Measurements from ENCODE around the gene LMOD2.
"Not testable (repeated sequence)": the region's sequence is repeated elsewhere in the genome, so short reads cannot be mapped to it uniquely, and the experiment has no call there.

Gene LMOD2

DNA sequence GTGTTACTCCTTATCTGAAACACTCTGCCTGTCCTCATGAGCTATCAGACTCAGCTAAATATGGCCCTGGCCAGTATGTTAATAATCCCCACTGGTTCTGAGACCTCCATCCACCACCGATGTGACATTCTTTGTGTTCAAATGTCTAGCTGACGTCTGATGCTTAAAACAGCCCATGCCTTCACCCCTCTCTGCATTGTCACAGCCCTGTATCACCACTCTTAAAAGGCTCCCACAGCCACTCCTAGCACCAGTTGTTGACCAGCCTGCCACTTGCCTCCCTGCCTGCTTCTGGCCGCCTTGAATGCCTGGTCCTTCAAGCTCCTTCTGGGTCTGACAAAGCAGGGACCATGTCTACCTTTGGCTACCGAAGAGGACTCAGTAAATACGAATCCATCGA lies at the start of gene LMOD2:
Gene LMOD2, plus strand, starts transcription at position 253 of the 400 bp plus-strand sequence. Its CDS starts 98 bp downstream, at position 351.
- DNase-seq, result no peak

DNA sequence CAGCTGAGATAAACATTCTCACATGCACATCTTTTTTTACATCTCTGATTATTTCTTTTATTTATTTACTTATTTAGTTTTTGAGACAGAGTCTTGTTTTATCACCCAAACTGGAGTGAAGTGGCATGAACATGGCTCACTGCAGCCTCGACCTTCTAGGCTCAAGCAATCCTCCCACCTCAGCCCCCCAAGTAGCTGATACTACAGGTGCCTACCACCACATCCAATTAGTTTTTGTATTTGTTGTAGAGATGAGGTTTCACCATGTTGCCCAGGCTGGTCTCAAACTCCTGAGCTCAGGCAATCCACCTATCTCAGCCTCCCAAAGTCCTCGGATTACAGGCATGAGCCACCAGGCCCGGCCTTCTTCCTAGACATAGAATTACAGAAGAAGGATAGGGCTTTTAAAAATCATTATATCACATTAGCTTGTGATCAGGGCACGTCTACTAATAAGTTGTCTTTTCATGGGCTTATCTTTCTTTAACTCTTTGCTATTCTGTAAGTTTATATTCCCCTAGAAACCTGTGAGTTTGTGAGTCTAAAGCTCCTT lies 48.2 kb upstream of the LMOD2 start:
- DNase-seq, result no peak

GRCh38 chr7:123608991-123609882 lies 46.4 kb upstream of the LMOD2 start:
- DNase-seq, result no peak

DNA sequence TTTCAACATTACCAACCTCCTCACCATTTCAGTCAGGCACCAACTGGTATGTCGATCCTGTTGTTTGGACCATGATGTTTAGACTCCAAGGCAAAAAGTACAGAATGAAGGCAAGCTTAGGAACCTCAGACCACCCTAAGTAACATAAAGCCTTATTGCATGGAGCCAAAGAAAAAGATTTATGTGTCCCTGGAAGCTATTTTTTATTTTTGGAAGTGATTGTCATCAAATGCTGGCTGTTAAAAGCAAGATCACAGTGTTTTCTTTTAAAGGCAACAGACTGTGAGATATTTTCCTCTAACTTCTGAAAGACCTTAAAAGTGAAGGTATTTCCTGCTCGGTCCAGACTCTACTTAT lies 45.8 kb upstream of the LMOD2 start:
- DNase-seq, result no peak

DNA sequence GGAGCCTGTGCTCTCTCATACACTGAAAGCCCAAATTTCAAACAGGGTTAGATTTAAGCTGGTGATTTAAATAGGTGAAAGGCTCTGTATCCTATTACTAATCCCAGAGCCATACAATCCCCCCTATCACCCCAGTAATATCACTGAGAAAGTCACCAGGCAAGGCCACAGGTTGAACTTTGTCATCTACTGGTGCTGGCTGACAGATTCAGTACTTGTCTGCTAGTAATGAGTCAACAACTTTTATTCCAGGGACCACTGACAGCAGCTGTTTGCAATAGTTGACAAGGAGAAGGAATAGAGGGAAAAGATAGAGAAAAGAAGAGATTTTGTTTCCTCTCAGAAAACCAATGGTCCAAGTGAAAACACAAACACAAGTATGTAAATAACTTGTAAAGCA lies 43.6 kb upstream of the LMOD2 start:
- no peak for DNase-seq

- DNase-seq, result no peak
Measured at GRCh38 chr7:123615344-123615743, 40.3 kb upstream of the LMOD2 start.

GRCh38 chr7:123616223-123616622 lies 39.4 kb upstream of the LMOD2 start:
- DNase-seq, result no peak

- no peak for DNase-seq
Measured at GRCh38 chr7:123621707-123622106, 34.0 kb upstream of the LMOD2 start.

DNA sequence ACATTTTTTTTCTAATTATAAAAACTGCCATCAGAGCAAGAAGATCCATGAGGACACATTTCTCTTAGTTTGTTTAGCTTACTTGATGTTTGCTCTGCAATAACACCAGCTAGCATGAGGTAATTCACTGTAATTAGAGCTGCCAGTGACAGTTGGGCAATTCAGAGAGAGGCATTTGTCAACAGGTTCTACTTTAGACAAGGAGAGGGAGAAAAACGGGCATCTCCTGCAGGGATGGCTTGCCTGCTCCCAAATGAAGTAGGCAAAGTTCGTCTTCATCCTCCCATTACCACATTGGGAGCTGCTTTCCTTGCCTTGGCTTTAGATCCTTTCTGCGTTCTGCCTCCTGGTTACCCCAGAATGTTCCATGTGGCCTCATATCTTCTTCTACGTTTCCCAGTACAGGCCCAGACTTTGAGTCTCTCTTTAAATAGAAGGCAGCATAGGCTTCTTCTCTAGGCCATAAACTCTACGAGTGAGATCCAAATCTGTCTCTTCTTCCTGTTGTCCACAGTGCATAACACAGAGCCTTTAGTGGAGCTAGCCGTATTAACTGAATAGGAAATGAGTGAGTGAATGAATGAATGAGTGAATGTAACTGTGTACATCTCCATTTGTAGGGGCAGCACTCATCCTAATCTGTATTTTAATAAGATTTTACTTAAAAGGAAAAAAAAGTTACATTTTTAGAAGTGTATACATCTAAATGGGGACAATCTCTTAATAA lies 32.8 kb upstream of the LMOD2 start:
- DNase-seq, result no peak

- peak; percentile 65 for DNase-seq
Measured at GRCh38 chr7:123624527-123625183, 31.0 kb upstream of the LMOD2 start.

DNA sequence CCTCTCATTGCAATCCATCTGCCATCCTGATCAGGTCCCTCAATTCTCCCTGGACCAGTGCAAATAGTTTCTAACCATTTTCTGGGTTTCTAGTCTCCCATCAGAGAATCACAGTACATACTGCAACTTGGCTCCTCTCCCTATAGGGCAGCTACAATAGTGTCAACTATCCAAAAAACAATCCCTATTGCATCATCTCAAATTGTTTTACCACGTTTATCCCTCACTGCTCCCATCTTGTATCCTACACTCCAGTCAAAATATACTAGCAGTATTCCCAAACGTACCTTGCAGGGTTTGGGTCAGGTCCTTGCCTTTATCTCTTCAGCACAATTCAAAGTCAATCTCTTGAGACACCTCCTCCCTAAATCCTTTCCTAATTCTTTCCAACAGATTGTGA lies 30.4 kb upstream of the LMOD2 start:
- no peak for DNase-seq

DNA sequence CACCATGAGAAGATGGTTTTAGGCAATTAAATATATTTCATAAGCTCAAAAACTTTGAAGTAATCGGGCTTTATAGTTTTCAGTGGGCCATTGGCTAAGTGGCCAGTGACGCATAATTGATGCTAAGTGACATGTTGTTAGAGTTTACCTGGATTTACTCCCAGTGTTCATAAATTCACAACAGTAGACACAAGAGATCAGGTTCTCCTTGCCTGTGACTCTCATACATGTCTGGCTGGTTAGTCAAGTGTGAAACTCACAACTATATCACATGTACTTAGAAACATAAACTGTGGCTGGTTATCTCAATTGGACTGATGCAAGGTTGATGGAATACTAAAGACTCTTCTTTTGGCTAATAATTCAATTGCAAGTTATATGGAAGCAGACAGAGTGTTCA lies 27.8 kb upstream of the LMOD2 start:
- no peak for DNase-seq

- DNase-seq, result no peak
Measured at GRCh38 chr7:123628829-123629228, 26.8 kb upstream of the LMOD2 start.

GRCh38 chr7:123629281-123629680 lies 26.4 kb upstream of the LMOD2 start:
- no peak for DNase-seq

GRCh38 chr7:123632808-123633207 lies 22.9 kb upstream of the LMOD2 start:
- no peak for DNase-seq

DNA sequence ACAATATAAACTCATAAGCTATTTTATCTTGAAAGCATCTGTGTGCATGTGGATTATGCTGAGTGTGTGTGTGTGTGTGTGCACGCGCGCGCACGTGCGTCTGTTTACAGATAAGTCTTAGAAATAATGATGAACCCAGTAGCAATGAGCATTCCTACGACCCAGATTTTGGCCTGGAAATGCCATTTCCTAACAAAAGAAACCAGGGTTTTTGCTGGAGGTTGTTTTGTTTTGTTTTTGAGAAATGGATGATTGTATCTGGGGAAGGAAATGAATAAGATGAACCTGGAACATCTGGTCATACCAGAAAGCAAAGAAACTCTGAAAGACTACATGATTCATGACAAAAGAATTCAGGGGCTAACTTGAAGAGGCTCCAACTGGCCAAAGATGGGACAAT lies 22.1 kb upstream of the LMOD2 start:
- no peak for DNase-seq

GRCh38 chr7:123634011-123634573 lies 21.6 kb upstream of the LMOD2 start:
- DNase-seq, result not testable (repeated sequence)

- no peak for DNase-seq
Measured at GRCh38 chr7:123635551-123636359, 19.9 kb upstream of the LMOD2 start.

GRCh38 chr7:123637203-123637602 lies 18.5 kb upstream of the LMOD2 start:
- no peak for DNase-seq

DNA sequence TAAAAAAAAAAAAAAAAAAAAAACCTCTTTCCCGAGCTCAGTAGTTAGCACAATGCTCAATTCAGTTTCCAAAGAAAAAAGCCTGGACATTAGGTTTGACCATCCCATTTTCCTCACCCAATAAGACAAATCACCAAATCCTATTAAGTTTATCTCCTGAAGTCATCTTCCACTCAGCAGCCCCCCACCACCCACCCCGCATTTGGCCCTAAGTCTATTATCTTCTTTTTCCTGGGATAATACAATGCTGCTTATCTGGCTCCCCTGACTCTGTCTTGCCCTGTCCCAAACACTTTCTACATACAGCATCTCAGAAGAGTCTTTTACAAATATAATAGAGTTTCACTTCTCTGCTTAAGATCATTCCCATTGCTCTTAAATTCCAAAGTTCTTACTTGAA lies 17.8 kb upstream of the LMOD2 start:
- no peak for DNase-seq

DNA sequence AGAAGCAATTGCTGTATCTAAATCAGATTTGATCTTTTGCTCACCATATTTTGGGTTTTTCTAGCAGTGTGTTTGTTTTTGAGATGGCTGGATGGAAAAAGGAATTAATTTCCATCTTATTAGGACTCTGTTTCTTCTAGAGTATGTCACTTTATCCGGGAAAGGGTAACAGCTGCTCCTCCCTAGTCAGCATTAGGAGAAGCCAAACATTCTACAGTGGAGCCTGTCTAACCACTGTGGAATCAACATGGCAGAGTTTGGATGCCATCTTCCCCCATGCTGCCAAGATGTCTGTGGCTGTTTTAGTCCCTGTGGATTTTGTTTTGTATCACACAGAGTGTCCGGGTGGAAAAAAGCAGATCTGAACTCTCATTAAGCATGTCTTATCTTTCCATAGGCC lies 16.0 kb upstream of the LMOD2 start:
- no peak for DNase-seq

- DNase-seq, result no peak
Measured at GRCh38 chr7:123640583-123640982, 15.1 kb upstream of the LMOD2 start.
